GM12878 (cell line): ENCODE data around the gene PAIP1. TPM values are rescaled to one million over a fixed set of nuclear protein-coding genes. Genes with fewer than 3 reads are reported as not detected.

Experiments used
- ASH2L ChIP-seq: fragments of 300-600, 200-600 bp; sonication (generic); IDR thresholded peaks from 2 replicates; pipeline ENCODE4 v1.6.1; 2017; ENCODE audit warnings: low read depth, mild to moderate bottlenecking, borderline replicate concordance
- ATF7 ChIP-seq: fragments of 450-650 bp; IDR thresholded peaks from 2 replicates; pipeline ENCODE4 v1.6.1; 2016; ENCODE audit warnings: low read depth, mild to moderate bottlenecking
- CBX5 ChIP-seq: sonication (generic); IDR thresholded peaks from 2 replicates; pipeline ENCODE4 v1.6.1; 2016; ENCODE audit warnings: low read depth, moderate library complexity, mild to moderate bottlenecking, inconsistent platforms
- RB1 ChIP-seq: fragments of 450-650 bp; formaldehyde crosslinking; IDR thresholded peaks from 2 replicates; pipeline ENCODE4 v1.6.1; 2017; ENCODE audit warnings: mild to moderate bottlenecking, borderline replicate concordance
- RBBP5 ChIP-seq: fragments of 200-600 bp; sonication (generic); conservative IDR thresholded peaks from 2 replicates; pipeline ENCODE4 v1.6.1; 2016
- RELA ChIP-seq: fragments of 450-650 bp; IDR thresholded peaks from 2 replicates; pipeline ENCODE4 v1.8.0; 2014; ENCODE audit warnings: borderline replicate concordance; ENCODE audit not compliant: partially characterized antibody
- SMAD5 ChIP-seq: IDR thresholded peaks from 2 replicates; pipeline ENCODE4 v1.6.1; 2016; ENCODE audit warnings: antibody characterized with exemption, low read depth
- SMC3 ChIP-seq: IDR thresholded peaks from 2 replicates; pipeline ENCODE4 v1.6.1; 2011; ENCODE audit warnings: low read length, improper control_type of control experiment, borderline replicate concordance
- TBL1XR1 ChIP-seq: IDR thresholded peaks from 2 replicates; pipeline ENCODE4 v1.6.1; 2012; ENCODE audit warnings: low read depth, low read length, improper control_type of control experiment
- TCF3 ChIP-seq: IDR thresholded peaks from 2 replicates; pipeline ENCODE4 v1.6.1; 2012; ENCODE audit warnings: low read depth, mild to moderate bottlenecking, low read length, borderline replicate concordance; ENCODE audit not compliant: insufficient read depth
- ZBED1 ChIP-seq: IDR thresholded peaks from 2 replicates; pipeline ENCODE4 v1.6.1; 2016; ENCODE audit warnings: borderline replicate concordance
- polyA plus RNA-seq, 11 experiments: library from polyadenylated mRNA; depleted of rRNA in 4 of 11; unstranded in 6 of 11; stranded (reverse) in 5 of 11; fragments of >200 nt; fragmentation: Nextera tagmentation in 4 of 11; fragmentation: Illumina TruSeq in 1 of 11; extraction: Ambion mirVana in 4 of 11; extraction: Trizol in 1 of 11; gene quantifications; 1 replicate in 1 of 11; 2 replicates in 10 of 11; pipeline versions ENCODE4 v1.2.1 to v1.2.3, GENCODE V29; 2011 to 2016; ENCODE audit warnings: inconsistent platforms in 2 of 11, missing spikeins in 2 of 11, low read depth in 1 of 11
- total RNA-seq, 4 experiments: library from RNA; depleted of rRNA in 3 of 4; stranded (reverse); fragments of >200 nt in 3 of 4; fragmentation: Illumina TruSeq in 1 of 4; extraction: Trizol in 1 of 4; gene quantifications; 2 replicates each; pipeline versions ENCODE4 v1.2.1 to v1.2.3, GENCODE V29; 2013 to 2021
- TF ChIP-seq, protein P1 (sequence below): fragments of 150-350 bp; IDR thresholded peaks from 2 replicates; pipeline ENCODE4 v1.6.1; 2014; ENCODE audit warnings: mild to moderate bottlenecking, low read depth, low read length
- TF ChIP-seq, protein P2 (sequence below): IDR thresholded peaks from 2 replicates; pipeline ENCODE4 v1.6.1; 2011; ENCODE audit warnings: borderline replicate concordance, low read depth, mild to moderate bottlenecking, moderate library complexity, mixed read lengths, low read length; ENCODE audit not compliant: insufficient read depth; ENCODE audit errors: extremely low read length
- TF ChIP-seq, protein P3 (sequence below): fragments of 450-650 bp; formaldehyde crosslinking; IDR thresholded peaks from 2 replicates; pipeline ENCODE4 v1.4.0; 2020; ENCODE audit warnings: mild to moderate bottlenecking, moderate library complexity
- TF ChIP-seq, protein P4 (sequence below): fragments of 450-650 bp; IDR thresholded peaks from 2 replicates; pipeline ENCODE4 v1.6.1; 2014; ENCODE audit warnings: mild to moderate bottlenecking
- TF ChIP-seq, protein P5 (sequence below): fragments of 450-650 bp; IDR thresholded peaks from 2 replicates; pipeline ENCODE4 v1.6.1; 2016; ENCODE audit warnings: mild to moderate bottlenecking
- TF ChIP-seq, protein P6 (sequence below): fragments of 450-650 bp; formaldehyde crosslinking; IDR thresholded peaks from 2 replicates; pipeline ENCODE4 v1.4.0; 2022; ENCODE audit warnings: mild to moderate bottlenecking, moderate library complexity

Gene PAIP1
- total and polyA plus RNA-seq, 10 of the 15 experiments (the other 5 are each of a cell fraction or from before 2014, with no cell fraction given), result 37.4 to 90.9 (median 57.0) TPM

DNA sequence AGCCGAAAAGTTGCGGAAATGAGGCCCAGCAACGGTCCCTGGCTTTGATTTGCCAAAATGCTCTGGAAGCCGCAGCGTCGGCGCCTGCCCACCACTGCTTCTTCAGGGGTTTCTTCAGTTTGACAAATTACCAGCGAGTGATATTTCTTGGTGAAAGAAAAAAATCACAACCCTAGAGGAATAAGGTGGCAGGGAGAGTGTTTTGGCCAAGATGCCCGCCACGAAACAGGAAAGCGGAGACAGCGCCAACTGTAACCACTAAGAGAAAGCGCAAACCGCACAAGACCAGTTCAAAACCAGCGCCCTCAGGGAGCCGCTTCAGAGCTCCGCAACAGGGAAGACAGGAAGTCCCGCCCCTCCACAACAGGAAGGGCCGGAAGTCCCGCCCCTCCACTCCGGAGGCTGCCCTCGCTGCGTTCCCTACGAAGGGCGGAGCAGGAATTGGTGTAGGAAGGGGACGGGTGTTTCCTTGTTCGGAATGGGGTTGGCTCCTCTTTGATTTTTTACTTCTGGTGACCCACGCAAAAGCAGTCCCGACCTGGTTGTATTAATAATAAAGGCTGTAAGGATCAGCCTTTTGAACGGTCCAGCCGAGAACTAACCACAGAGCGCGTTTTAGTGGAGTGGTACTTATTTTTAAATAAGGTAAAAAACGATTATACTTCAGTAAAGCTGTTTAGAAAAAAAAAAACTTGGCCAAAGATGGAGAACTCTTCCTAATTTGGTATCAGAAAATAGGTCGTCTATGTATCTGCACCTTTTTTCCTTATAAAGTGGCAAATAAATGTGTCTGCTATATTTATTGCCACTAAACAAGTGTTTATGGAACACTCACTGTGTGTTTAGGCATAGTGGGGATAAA lies 41.8 kb downstream of the PAIP1 start, which contains the start of gene C5orf34 (continued):
- TF ChIP-seq RELA (peak; percentile 68), ATF7 (no peak; the same call in 1 of the 2 replicates), SMAD5 (peak; percentile 85), SMC3 (no peak), TBL1XR1 (no peak), TCF3 (no peak), RBBP5 (0 out of 2 replicates have a peak, but pooled peaks have one; percentile 33), RB1 (no peak), ASH2L (peak; percentile 74; the same call in 1 of the 2 replicates), ZBED1 (no peak), CBX5 (peak; percentile 73; the same call in 1 of the 2 replicates)
- TF ChIP-seq, protein P1, sequence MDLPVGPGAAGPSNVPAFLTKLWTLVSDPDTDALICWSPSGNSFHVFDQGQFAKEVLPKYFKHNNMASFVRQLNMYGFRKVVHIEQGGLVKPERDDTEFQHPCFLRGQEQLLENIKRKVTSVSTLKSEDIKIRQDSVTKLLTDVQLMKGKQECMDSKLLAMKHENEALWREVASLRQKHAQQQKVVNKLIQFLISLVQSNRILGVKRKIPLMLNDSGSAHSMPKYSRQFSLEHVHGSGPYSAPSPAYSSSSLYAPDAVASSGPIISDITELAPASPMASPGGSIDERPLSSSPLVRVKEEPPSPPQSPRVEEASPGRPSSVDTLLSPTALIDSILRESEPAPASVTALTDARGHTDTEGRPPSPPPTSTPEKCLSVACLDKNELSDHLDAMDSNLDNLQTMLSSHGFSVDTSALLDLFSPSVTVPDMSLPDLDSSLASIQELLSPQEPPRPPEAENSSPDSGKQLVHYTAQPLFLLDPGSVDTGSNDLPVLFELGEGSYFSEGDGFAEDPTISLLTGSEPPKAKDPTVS, result no peak
- TF ChIP-seq, protein P2, sequence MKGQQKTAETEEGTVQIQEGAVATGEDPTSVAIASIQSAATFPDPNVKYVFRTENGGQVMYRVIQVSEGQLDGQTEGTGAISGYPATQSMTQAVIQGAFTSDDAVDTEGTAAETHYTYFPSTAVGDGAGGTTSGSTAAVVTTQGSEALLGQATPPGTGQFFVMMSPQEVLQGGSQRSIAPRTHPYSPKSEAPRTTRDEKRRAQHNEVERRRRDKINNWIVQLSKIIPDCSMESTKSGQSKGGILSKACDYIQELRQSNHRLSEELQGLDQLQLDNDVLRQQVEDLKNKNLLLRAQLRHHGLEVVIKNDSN, result no peak
- TF ChIP-seq, protein P3, sequence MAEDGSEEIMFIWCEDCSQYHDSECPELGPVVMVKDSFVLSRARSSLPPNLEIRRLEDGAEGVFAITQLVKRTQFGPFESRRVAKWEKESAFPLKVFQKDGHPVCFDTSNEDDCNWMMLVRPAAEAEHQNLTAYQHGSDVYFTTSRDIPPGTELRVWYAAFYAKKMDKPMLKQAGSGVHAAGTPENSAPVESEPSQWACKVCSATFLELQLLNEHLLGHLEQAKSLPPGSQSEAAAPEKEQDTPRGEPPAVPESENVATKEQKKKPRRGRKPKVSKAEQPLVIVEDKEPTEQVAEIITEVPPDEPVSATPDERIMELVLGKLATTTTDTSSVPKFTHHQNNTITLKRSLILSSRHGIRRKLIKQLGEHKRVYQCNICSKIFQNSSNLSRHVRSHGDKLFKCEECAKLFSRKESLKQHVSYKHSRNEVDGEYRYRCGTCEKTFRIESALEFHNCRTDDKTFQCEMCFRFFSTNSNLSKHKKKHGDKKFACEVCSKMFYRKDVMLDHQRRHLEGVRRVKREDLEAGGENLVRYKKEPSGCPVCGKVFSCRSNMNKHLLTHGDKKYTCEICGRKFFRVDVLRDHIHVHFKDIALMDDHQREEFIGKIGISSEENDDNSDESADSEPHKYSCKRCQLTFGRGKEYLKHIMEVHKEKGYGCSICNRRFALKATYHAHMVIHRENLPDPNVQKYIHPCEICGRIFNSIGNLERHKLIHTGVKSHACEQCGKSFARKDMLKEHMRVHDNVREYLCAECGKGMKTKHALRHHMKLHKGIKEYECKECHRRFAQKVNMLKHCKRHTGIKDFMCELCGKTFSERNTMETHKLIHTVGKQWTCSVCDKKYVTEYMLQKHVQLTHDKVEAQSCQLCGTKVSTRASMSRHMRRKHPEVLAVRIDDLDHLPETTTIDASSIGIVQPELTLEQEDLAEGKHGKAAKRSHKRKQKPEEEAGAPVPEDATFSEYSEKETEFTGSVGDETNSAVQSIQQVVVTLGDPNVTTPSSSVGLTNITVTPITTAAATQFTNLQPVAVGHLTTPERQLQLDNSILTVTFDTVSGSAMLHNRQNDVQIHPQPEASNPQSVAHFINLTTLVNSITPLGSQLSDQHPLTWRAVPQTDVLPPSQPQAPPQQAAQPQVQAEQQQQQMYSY (CRISPR knock-in tag), result no peak
- TF ChIP-seq, protein P4, sequence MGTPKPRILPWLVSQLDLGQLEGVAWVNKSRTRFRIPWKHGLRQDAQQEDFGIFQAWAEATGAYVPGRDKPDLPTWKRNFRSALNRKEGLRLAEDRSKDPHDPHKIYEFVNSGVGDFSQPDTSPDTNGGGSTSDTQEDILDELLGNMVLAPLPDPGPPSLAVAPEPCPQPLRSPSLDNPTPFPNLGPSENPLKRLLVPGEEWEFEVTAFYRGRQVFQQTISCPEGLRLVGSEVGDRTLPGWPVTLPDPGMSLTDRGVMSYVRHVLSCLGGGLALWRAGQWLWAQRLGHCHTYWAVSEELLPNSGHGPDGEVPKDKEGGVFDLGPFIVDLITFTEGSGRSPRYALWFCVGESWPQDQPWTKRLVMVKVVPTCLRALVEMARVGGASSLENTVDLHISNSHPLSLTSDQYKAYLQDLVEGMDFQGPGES, result 0 out of 2 replicates have a peak, but pooled peaks have one; percentile 41
- TF ChIP-seq, protein P5, sequence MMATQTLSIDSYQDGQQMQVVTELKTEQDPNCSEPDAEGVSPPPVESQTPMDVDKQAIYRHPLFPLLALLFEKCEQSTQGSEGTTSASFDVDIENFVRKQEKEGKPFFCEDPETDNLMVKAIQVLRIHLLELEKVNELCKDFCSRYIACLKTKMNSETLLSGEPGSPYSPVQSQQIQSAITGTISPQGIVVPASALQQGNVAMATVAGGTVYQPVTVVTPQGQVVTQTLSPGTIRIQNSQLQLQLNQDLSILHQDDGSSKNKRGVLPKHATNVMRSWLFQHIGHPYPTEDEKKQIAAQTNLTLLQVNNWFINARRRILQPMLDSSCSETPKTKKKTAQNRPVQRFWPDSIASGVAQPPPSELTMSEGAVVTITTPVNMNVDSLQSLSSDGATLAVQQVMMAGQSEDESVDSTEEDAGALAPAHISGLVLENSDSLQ, result peak; percentile 62; the same call in 1 of the 2 replicates
- TF ChIP-seq, protein P6, sequence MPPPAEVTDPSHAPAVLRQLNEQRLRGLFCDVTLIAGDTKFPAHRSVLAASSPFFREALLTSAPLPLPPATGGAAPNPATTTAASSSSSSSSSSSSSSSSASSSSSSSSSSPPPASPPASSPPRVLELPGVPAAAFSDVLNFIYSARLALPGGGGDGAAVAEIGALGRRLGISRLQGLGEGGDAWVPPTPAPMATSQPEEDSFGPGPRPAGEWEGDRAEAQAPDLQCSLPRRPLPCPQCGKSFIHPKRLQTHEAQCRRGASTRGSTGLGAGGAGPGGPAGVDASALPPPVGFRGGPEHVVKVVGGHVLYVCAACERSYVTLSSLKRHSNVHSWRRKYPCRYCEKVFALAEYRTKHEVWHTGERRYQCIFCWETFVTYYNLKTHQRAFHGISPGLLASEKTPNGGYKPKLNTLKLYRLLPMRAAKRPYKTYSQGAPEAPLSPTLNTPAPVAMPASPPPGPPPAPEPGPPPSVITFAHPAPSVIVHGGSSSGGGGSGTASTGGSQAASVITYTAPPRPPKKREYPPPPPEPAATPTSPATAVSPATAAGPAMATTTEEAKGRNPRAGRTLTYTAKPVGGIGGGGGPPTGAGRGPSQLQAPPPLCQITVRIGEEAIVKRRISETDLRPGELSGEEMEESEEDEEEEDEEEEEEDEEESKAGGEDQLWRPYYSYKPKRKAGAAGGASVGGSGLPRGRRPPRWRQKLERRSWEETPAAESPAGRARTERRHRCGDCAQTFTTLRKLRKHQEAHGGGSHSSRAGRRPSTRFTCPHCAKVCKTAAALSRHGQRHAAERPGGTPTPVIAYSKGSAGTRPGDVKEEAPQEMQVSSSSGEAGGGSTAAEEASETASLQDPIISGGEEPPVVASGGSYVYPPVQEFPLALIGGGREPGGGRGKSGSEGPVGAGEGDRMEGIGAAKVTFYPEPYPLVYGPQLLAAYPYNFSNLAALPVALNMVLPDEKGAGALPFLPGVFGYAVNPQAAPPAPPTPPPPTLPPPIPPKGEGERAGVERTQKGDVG, result no peak
